Progenitor cell of endocrine pancreas (in vitro differentiated cells): ENCODE data around the gene FAM240B. TPM values are rescaled to one million over a fixed set of nuclear protein-coding genes. Genes with fewer than 3 reads are reported as not detected.

Experiments used
- DNase-seq: peaks from one replicate; pipeline ENCODE4 v3.0.0; 2021; ENCODE audit warnings: low spot score; ENCODE audit not compliant: unreplicated experiment
- H3K27ac Mint-ChIP-seq: 2 replicates; pipeline ENCODE4 v1.8.0; 2021; ENCODE audit warnings: mild to moderate bottlenecking, moderate library complexity, mixed read lengths
- H3K27me3 Mint-ChIP-seq: 2 replicates; pipeline ENCODE4 v1.8.0; 2021; ENCODE audit warnings: mixed read lengths
- H3K36me3 Mint-ChIP-seq: 2 replicates; pipeline ENCODE4 v1.8.0; 2022; ENCODE audit warnings: mixed read lengths; ENCODE audit not compliant: insufficient read depth
- H3K4me1 Mint-ChIP-seq: 2 replicates; pipeline ENCODE4 v1.8.0; 2021; ENCODE audit warnings: low read depth, mixed read lengths
- H3K4me3 Mint-ChIP-seq: 2 replicates; pipeline ENCODE4 v1.8.0; 2021; ENCODE audit warnings: low read depth, mild to moderate bottlenecking, moderate library complexity, mixed read lengths
- H3K9me3 Mint-ChIP-seq: 2 replicates; pipeline ENCODE4 v1.8.0; 2021; ENCODE audit warnings: low read depth, mixed read lengths
- total RNA-seq: library from RNA; stranded (reverse); gene quantifications from 2 replicates; pipeline ENCODE4 v1.2.1, GENCODE V29; 2021
- TF ChIP-seq, protein P1 (sequence below): fragments of 200-600 bp; sonication (generic); IDR thresholded peaks from one replicate; pipeline ENCODE4 v1.5.0; 2021; ENCODE audit warnings: antibody characterized with exemption, mild to moderate bottlenecking; ENCODE audit not compliant: unreplicated experiment

Gene FAM240B
- total RNA-seq, 1 donor from 2014 or later = not detected

DNA sequence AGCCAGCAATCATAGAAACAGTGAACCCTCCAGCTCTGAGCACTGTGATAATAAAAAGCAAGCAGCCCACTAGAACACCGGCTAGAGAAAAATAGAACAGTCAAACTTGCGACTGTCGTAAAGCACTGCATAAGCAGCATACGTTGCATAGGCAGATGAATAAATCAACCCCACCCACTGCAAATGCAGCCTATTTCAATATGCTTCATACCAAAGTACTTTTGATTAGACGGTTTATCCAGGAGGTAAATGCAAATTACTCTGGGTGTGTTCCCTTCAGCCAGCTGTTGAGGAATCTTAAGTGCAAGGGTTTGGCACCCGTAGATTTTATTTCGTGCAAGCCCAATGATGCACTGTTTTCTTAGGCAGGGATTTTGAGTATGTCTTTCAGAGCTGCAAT lies 67.4 kb downstream of the FAM240B start:
- H3K27me3 Mint-ChIP-seq = peaks cover 16% of the 10 kb centered on the region
- DNase-seq = no peak
- no peak overlapping the region for H3K4me3 Mint-ChIP-seq
- H3K27ac Mint-ChIP-seq = no peak overlapping the region
- H3K36me3 Mint-ChIP-seq = no peaks in the 10 kb centered on the region
- no peaks in the 10 kb centered on the region for H3K4me1 Mint-ChIP-seq
- H3K9me3 Mint-ChIP-seq = no peaks in the 10 kb centered on the region
- TF ChIP-seq, protein P1, sequence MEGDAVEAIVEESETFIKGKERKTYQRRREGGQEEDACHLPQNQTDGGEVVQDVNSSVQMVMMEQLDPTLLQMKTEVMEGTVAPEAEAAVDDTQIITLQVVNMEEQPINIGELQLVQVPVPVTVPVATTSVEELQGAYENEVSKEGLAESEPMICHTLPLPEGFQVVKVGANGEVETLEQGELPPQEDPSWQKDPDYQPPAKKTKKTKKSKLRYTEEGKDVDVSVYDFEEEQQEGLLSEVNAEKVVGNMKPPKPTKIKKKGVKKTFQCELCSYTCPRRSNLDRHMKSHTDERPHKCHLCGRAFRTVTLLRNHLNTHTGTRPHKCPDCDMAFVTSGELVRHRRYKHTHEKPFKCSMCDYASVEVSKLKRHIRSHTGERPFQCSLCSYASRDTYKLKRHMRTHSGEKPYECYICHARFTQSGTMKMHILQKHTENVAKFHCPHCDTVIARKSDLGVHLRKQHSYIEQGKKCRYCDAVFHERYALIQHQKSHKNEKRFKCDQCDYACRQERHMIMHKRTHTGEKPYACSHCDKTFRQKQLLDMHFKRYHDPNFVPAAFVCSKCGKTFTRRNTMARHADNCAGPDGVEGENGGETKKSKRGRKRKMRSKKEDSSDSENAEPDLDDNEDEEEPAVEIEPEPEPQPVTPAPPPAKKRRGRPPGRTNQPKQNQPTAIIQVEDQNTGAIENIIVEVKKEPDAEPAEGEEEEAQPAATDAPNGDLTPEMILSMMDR = no peak

DNA sequence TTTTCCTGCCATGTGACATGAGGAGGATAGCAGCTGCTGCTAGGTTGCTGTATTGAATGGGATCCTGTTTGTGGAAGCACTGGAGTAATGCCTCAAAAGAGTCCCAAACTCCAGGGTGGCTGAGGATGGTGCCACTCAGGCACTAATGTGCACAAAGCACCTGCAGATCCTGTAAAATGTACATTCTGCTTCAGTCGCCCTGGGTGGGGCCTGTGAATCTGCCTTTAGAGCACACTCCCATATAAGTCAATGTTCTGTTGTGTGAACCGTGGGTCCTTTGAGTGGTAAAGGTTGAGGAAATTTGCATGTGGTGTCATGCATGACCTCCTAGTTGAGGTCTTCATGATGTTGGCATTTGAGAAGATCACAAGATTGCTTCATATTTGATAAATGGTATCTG lies 67.9 kb downstream of the FAM240B start:
- TF ChIP-seq, protein P1 = no peak
- H3K4me1 Mint-ChIP-seq = no peaks in the 10 kb centered on the region
- peaks cover 16% of the 10 kb centered on the region for H3K27me3 Mint-ChIP-seq
- H3K27ac Mint-ChIP-seq = no peak overlapping the region
- no peak overlapping the region for H3K4me3 Mint-ChIP-seq
- no peak for DNase-seq
- no peaks in the 10 kb centered on the region for H3K36me3 Mint-ChIP-seq
- H3K9me3 Mint-ChIP-seq = no peaks in the 10 kb centered on the region

- no peak overlapping the region for H3K27ac Mint-ChIP-seq
- H3K36me3 Mint-ChIP-seq = no peaks in the 10 kb centered on the region
- no peaks in the 10 kb centered on the region for H3K9me3 Mint-ChIP-seq
- peaks cover 15% of the 10 kb centered on the region for H3K27me3 Mint-ChIP-seq
- no peaks in the 10 kb centered on the region for H3K4me1 Mint-ChIP-seq
- TF ChIP-seq, protein P1 = no peak
- no peak overlapping the region for H3K4me3 Mint-ChIP-seq
- no peak for DNase-seq
Observed at GRCh38 chr9:38651400-38652042, 68.4 kb downstream of the FAM240B start.

DNA sequence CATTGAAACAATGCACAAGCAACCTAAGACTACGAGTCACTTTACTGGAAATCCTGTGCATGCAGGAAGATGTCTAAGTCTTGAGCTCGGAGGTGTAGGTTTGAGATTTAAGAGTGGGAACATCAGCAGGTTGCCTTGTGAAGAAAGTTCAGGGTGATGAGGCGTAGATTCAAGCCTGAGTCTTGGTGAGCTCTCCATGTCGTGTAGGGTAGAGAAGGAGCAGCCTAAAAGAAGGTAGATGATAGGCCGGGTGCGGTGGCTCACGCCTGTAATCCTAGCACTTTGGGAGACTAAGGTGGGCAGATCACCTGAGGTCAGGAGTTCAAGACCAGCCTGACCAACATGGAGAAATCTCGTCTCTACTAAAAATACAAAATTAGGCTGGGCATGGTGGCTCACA lies 69.4 kb downstream of the FAM240B start:
- DNase-seq = no peak
- Mint-ChIP-seq H3K4me1 (no peaks in the 10 kb centered on the region), H3K9me3 (no peaks in the 10 kb centered on the region), H3K27ac (no peak overlapping the region), H3K4me3 (no peak overlapping the region), H3K27me3 (peaks cover 7% of the 10 kb centered on the region), H3K36me3 (no peaks in the 10 kb centered on the region)
- TF ChIP-seq, protein P1 = no peak

GRCh38 chr9:38649731-38650363 lies 70.1 kb downstream of the FAM240B start:
- H3K9me3 Mint-ChIP-seq = no peaks in the 10 kb centered on the region
- no peaks in the 10 kb centered on the region for H3K36me3 Mint-ChIP-seq
- H3K4me3 Mint-ChIP-seq = no peak overlapping the region
- no peaks in the 10 kb centered on the region for H3K4me1 Mint-ChIP-seq
- TF ChIP-seq, protein P1 = no peak
- no peak for DNase-seq
- H3K27me3 Mint-ChIP-seq = peaks cover 6% of the 10 kb centered on the region
- no peak overlapping the region for H3K27ac Mint-ChIP-seq
